ENCODE results near the gene SH3GLB1.

SH3GLB1 gene

GRCh38 chr1:86769065-86769464 lies 64.7 kb downstream of the SH3GLB1 start:
- H3K27ac ChIP-seq (replicated peaks), result no peak overlapping the region
- no peak overlapping the region for H3K4me3 ChIP-seq (replicated peaks; ENCODE audit: insufficient read depth, low read length)
- no peak for DNase-seq (ENCODE audit: low read depth in 1 of 2, low spot score in 1 of 2)
- TF ChIP-seq SPI1 (IDR thresholded peaks at IDR 0.05; ENCODE audit: borderline replicate concordance, low read depth) (no peak), GABPA (IDR thresholded peaks at IDR 0.05; ENCODE audit: low read depth) (no peak), REST (IDR thresholded peaks at IDR 0.05; ENCODE audit: insufficient replicate concordance, low read depth) (no peak), POLR2AphosphoS5 (IDR thresholded peaks at IDR 0.05; ENCODE audit: low read depth) (no peak), CTCF (IDR thresholded peaks at IDR 0.05; ENCODE audit: insufficient read depth, low read length) (no peak)
- no peaks in the 10 kb centered on the region for H3K27me3 ChIP-seq (ENCODE audit: insufficient read depth, poor library complexity, severe bottlenecking)

GRCh38 chr1:86773341-86774288 lies 69.2 kb downstream of the SH3GLB1 start:
- TF ChIP-seq SPI1 (IDR thresholded peaks at IDR 0.05; ENCODE audit: borderline replicate concordance, low read depth), result peak; percentile 32; the same call in 1 of the 2 replicates
- no peak for TF ChIP-seq REST (IDR thresholded peaks at IDR 0.05; ENCODE audit: insufficient replicate concordance, low read depth)
- Histone ChIP-seq H3K27ac (replicated peaks) (peak overlapping the region; percentile 67), H3K27me3 (ENCODE audit: insufficient read depth, poor library complexity, severe bottlenecking) (no peaks in the 10 kb centered on the region), H3K4me3 (replicated peaks; ENCODE audit: insufficient read depth, low read length) (0 out of 2 replicates have a peak overlapping the region, but pooled peaks have one; percentile 4)
- DNase-seq (ENCODE audit: low read depth in 1 of 2, low spot score in 1 of 2), result no peak

- TF ChIP-seq GABPA (IDR thresholded peaks at IDR 0.05; ENCODE audit: low read depth) (no peak), REST (IDR thresholded peaks at IDR 0.05; ENCODE audit: insufficient replicate concordance, low read depth) (peak; percentile 45), SPI1 (IDR thresholded peaks at IDR 0.05; ENCODE audit: borderline replicate concordance, low read depth) (peak; percentile 50; the same call in 1 of the 2 replicates), POLR2AphosphoS5 (IDR thresholded peaks at IDR 0.05; ENCODE audit: low read depth) (peak; percentile 80)
- DNase-seq (ENCODE audit: low read depth in 1 of 2, low spot score in 1 of 2), result peak; percentile 94 to 95
- Histone ChIP-seq H3K4me3 (replicated peaks; ENCODE audit: insufficient read depth, low read length) (no peak overlapping the region), H3K27ac (replicated peaks) (peak overlapping the region; percentile 67), H3K27me3 (ENCODE audit: insufficient read depth, poor library complexity, severe bottlenecking) (no peaks in the 10 kb centered on the region)
These were observed 70.2 kb downstream of the SH3GLB1 start for GRCh38 chr1:86774305-86775295.

All from HL-60 (cell line).